Spleen (tissue), 11 donors: ENCODE measurements around the gene SACM1L. TPM values are rescaled to one million over a fixed set of nuclear protein-coding genes. Genes with fewer than 3 reads are reported as not detected.

Experiments
- DNase-seq: peaks from one replicate; pipeline ENCODE4 v3.0.0-alpha.2; 2020
- H3K27ac ChIP-seq, 8 donors: fragments of 200-600 bp; sonication (generic) in 7 of 8; 1 replicate in 4 of 8; 2 replicates in 4 of 8; pipeline versions ENCODE4 v1.5.0 to v1.8.0; 2016 to 2021; ENCODE audit warnings: inconsistent platforms in 4 of 8, mild to moderate bottlenecking in 4 of 8, moderate library complexity in 1 of 8
- H3K27me3 ChIP-seq, 7 donors: fragments of 200-600 bp; sonication (generic) in 6 of 7; replicated peaks in 1 of 7; 1 replicate in 4 of 7; 2 replicates in 3 of 7; pipeline versions ENCODE4 v1.5.0 to v1.8.0; 2016 to 2021; ENCODE audit warnings: inconsistent platforms in 3 of 7, mild to moderate bottlenecking in 1 of 7
- H3K36me3 ChIP-seq, 6 donors: fragments of 200-600 bp; sonication (generic) in 5 of 6; 1 replicate in 4 of 6; 2 replicates in 2 of 6; pipeline versions ENCODE4 v1.5.0 to v1.8.0; 2016 to 2021; ENCODE audit warnings: inconsistent platforms in 2 of 6
- H3K4me1 ChIP-seq, 6 donors: fragments of 200-600 bp; sonication (generic) in 5 of 6; 1 replicate in 3 of 6; 2 replicates in 3 of 6; pipeline versions ENCODE4 v1.5.0 to v1.8.0; 2016 to 2021; ENCODE audit warnings: inconsistent platforms in 3 of 6
- H3K4me3 ChIP-seq, 8 donors: fragments of 200-600 bp; sonication (generic) in 7 of 8; 1 replicate in 4 of 8; 2 replicates in 4 of 8; pipeline versions ENCODE4 v1.5.0 to v1.8.0; 2016 to 2021; ENCODE audit warnings: inconsistent platforms in 4 of 8, mild to moderate bottlenecking in 4 of 8, moderate library complexity in 2 of 8
- H3K9me3 ChIP-seq, 8 donors: fragments of 200-600 bp; sonication (generic) in 7 of 8; 1 replicate in 4 of 8; 2 replicates in 4 of 8; pipeline versions ENCODE4 v1.5.0 to v1.8.0; 2016 to 2021; ENCODE audit warnings: inconsistent platforms in 4 of 8
- CTCF ChIP-seq, 11 experiments: fragments of 200-600 bp in 7 of 11; fragments of 450-650 bp in 4 of 11; sonication (generic) in 4 of 11; IDR thresholded peaks in 8 of 11; conservative IDR thresholded peaks in 3 of 11; 1 replicate in 7 of 11; 2 replicates in 4 of 11; pipeline versions ENCODE4 v1.4.0 to v1.8.0; 2016 to 2021; ENCODE audit warnings: antibody characterized with exemption in 11 of 11, inconsistent platforms in 4 of 11, mild to moderate bottlenecking in 1 of 11
- POLR2A ChIP-seq, 3 donors: fragments of 450-650 bp; IDR thresholded peaks; one replicate each; pipeline ENCODE4 v1.5.1; 2017; ENCODE audit warnings: antibody characterized with exemption in 3 of 3, mild to moderate bottlenecking in 1 of 3
- POLR2AphosphoS5 ChIP-seq, 3 donors: sonication (generic); formaldehyde crosslinking; IDR thresholded peaks; one replicate each; pipeline ENCODE4 v1.5.1; 2017; ENCODE audit warnings: antibody characterized with exemption in 3 of 3
- WGBS, 5 donors: extraction: QIAGEN DNeasy Blood & Tissue Kit in 3 of 5; methylation state at CpG; one replicate each; pipeline versions ENCODE4 v1.1.5 to v1.1.7; 2013 to 2018; 5-methylcytosine and 5-hydroxymethylcytosine counted together
- intact Hi-C: fragments of 100-400 bp; cut with DNase I; formaldehyde crosslinking; loops from one replicate; pipeline ENCODE4 v1.15.0; 2023; ENCODE audit warnings: low total_unique reads
- polyA plus RNA-seq, 3 donors: library from polyadenylated mRNA; stranded (reverse); fragments of 200-250 nt; gene quantifications; one replicate each; pipeline ENCODE4 v1.2.1, GENCODE V29; 2013
- total RNA-seq, 7 donors: library from RNA; depleted of rRNA in 3 of 7; stranded (reverse); fragments of >200 nt in 3 of 7; fragmentation: NEBNext Ultra II Directional in 4 of 7; extraction: Animal tissue kit (Norgen Biotek cat#: 25700) in 4 of 7; gene quantifications; one replicate each; pipeline versions ENCODE4 v1.1.0 to v1.2.1, GENCODE V29; 2016 to 2021
- donor health status: healthy with polysubstance abuse.
- donor health status: DM: no; HTN: no; CAD: no; lungs with moderate emphysema.
- donor health status: DM: no; HTN: no; CAD: no.
- donor health status: Bipolar disorder and iron deficiency.
- donor health status: healthy.
- donor health status: DM: no; HTN: no; CAD: no.
- donor health status: DM: yes; HTN: yes; CAD: no.

The SACM1L gene
- total and polyA plus RNA-seq, 10 donors, result 21.0 to 93.7 (median 57.2) TPM

GRCh38 chr3:45742461-45743089 lies 53.4 kb downstream of the SACM1L start:
- TF ChIP-seq POLR2A (IDR thresholded peaks at IDR 0.05) (no peak), CTCF (IDR thresholded peaks at IDR 0.05 in 8 of 11, conservative IDR thresholded peaks at IDR 0.05 in 3 of 11) (no peak), POLR2AphosphoS5 (IDR thresholded peaks at IDR 0.05) (no peak)
- H3K4me3 ChIP-seq, result no peak overlapping the region
- peaks cover 4 to 22% (median 15%) of the 10 kb centered on the region in 6 donors for H3K4me1 ChIP-seq
- H3K27me3 ChIP-seq, result no peaks in the 10 kb centered on the region
- no peaks in the 10 kb centered on the region for H3K9me3 ChIP-seq
- peak overlapping the region in 2 of 8 donors; percentile 23 to 55 for H3K27ac ChIP-seq
- intact Hi-C loops, result no loop called here
- H3K36me3 ChIP-seq, result peaks cover 11 to 100% (median 64%) of the 10 kb centered on the region in 6 donors
- 94 to 98% (median 97%) methylated on average over 4 of the region's 4 CpGs for WGBS, 5 donors
- DNase-seq, result no peak

GRCh38 chr3:45746165-45746776 lies 57.1 kb downstream of the SACM1L start:
- Histone ChIP-seq H3K27me3 (no peaks in the 10 kb centered on the region), H3K4me1 (peaks cover 4 to 11% (median 10%) of the 10 kb centered on the region in 6 donors), H3K27ac (no peak overlapping the region), H3K9me3 (no peaks in the 10 kb centered on the region), H3K36me3 (peaks cover 4 to 70% (median 39%) of the 10 kb centered on the region in 6 donors), H3K4me3 (no peak overlapping the region)
- 95 to 98% (median 97%) methylated on average over 25 to 32 of the region's 32 CpGs for WGBS, 5 donors
- intact Hi-C loops, result no loop called here
- no peak for DNase-seq
- no peak for TF ChIP-seq CTCF (IDR thresholded peaks at IDR 0.05 in 8 of 11, conservative IDR thresholded peaks at IDR 0.05 in 3 of 11)
- no peak for TF ChIP-seq POLR2A (IDR thresholded peaks at IDR 0.05)
- peak in 2 of 3 donors; percentile 8 to 30 for TF ChIP-seq POLR2AphosphoS5 (IDR thresholded peaks at IDR 0.05)

GRCh38 chr3:45746777-45747622 lies 57.8 kb downstream of the SACM1L start:
- TF ChIP-seq CTCF (IDR thresholded peaks at IDR 0.05 in 8 of 11, conservative IDR thresholded peaks at IDR 0.05 in 3 of 11) (no peak), POLR2AphosphoS5 (IDR thresholded peaks at IDR 0.05) (peak in 2 of 3 donors; percentile 14 to 67)

More at GRCh38 chr3:45746777-45747622, 57.8 kb downstream of the SACM1L start:
- WGBS, 5 donors, result 90 to 97% (median 91%) methylated on average over 9 to 18 of the region's 18 CpGs
- intact Hi-C loops, result no loop called here
- no peak for DNase-seq
- Histone ChIP-seq H3K27me3 (no peaks in the 10 kb centered on the region), H3K9me3 (no peaks in the 10 kb centered on the region), H3K4me1 (peaks cover 2 to 4% (median 2%) of the 10 kb centered on the region in 6 donors), H3K27ac (no peak overlapping the region), H3K36me3 (peaks cover 4 to 62% (median 38%) of the 10 kb centered on the region in 6 donors), H3K4me3 (no peak overlapping the region)
